Ovary (tissue), 3 donors: ENCODE measurements around the gene DPYSL3.

Experiments
- CTCF ChIP-seq, 3 donors: fragments of 450-650 bp in 2 of 3; fragments of 200-600 bp in 1 of 3; IDR thresholded peaks; one replicate each; pipeline versions ENCODE4 v1.5.1 to v1.8.0; 2016 to 2022; ENCODE audit warnings: antibody characterized with exemption in 3 of 3, mild to moderate bottlenecking in 1 of 3
- EP300 ChIP-seq: sonication (generic); formaldehyde crosslinking; IDR thresholded peaks from one replicate; pipeline ENCODE4 v1.6.1; 2017; ENCODE audit warnings: antibody characterized with exemption
- POLR2A ChIP-seq: fragments of 450-650 bp; IDR thresholded peaks from one replicate; pipeline ENCODE4 v1.6.1; 2017; ENCODE audit warnings: antibody characterized with exemption, mild to moderate bottlenecking, moderate library complexity
- donor health status: DM: no; HTN: no; CAD: no.

GRCh38 chr5:147346006-147346561 is 163.8 kb downstream of the DPYSL3 start:
- TF ChIP-seq CTCF (IDR thresholded peaks at IDR 0.05) (no peak), POLR2A (no peak), EP300 (no peak)
